Gastroesophageal sphincter (tissue), 4 donors: ENCODE data around the gene MYO5A. TPM values are rescaled to one million over a fixed set of nuclear protein-coding genes. Genes with fewer than 3 reads are reported as not detected.

ENCODE experiments used
- ATAC-seq: fragments of 150-250 bp; one replicate; pipeline ENCODE4 v1.9.1; 2016; ENCODE audit warnings: mild to moderate bottlenecking, moderate library complexity
- H3K27ac ChIP-seq, 4 donors: fragments of 200-600 bp; sonication (generic) in 3 of 4; 1 replicate in 3 of 4; 2 replicates in 1 of 4; pipeline ENCODE4 v1.5.1; 2016 to 2019
- H3K27me3 ChIP-seq: fragments of 200-600 bp; sonication (generic); one replicate; pipeline ENCODE4 v1.5.1; 2019
- H3K36me3 ChIP-seq, 2 donors: fragments of 200-600 bp; sonication (generic); one replicate each; pipeline ENCODE4 v1.5.1; 2019; ENCODE audit warnings: control low read depth in 1 of 2
- H3K4me1 ChIP-seq, 3 donors: fragments of 200-600 bp; sonication (generic); 1 replicate in 2 of 3; 2 replicates in 1 of 3; pipeline ENCODE4 v1.5.1; 2016 to 2019; ENCODE audit warnings: control low read depth in 2 of 3
- H3K4me3 ChIP-seq, 2 donors: fragments of 200-600 bp; sonication (generic); one replicate each; pipeline ENCODE4 v1.5.1; 2019; ENCODE audit warnings: mild to moderate bottlenecking in 1 of 2, moderate library complexity in 1 of 2
- H3K9me3 ChIP-seq, 3 donors: fragments of 200-600 bp; sonication (generic); one replicate each; pipeline ENCODE4 v1.5.1; 2017 to 2019; ENCODE audit warnings: control low read depth in 2 of 3
- CTCF ChIP-seq, 4 experiments: fragments of 200-600 bp in 2 of 4; fragments of 450-650 bp in 2 of 4; sonication (generic) in 1 of 4; IDR thresholded peaks; one replicate each; pipeline ENCODE4 v1.5.1; 2017 to 2019; ENCODE audit warnings: antibody characterized with exemption in 4 of 4, mild to moderate bottlenecking in 2 of 4, moderate library complexity in 2 of 4
- EP300 ChIP-seq: sonication (generic); formaldehyde crosslinking; IDR thresholded peaks from one replicate; pipeline ENCODE4 v1.6.1; 2017; ENCODE audit warnings: antibody characterized with exemption, mild to moderate bottlenecking
- POLR2A ChIP-seq, 2 donors: fragments of 450-650 bp; IDR thresholded peaks; one replicate each; pipeline ENCODE4 v1.6.1; 2017; ENCODE audit warnings: antibody characterized with exemption in 2 of 2, mild to moderate bottlenecking in 2 of 2, moderate library complexity in 1 of 2
- POLR2AphosphoS5 ChIP-seq: sonication (generic); formaldehyde crosslinking; IDR thresholded peaks from one replicate; pipeline ENCODE4 v1.6.1; 2017; ENCODE audit warnings: antibody characterized with exemption
- WGBS, 2 donors: methylation state at CpG; one replicate each; pipeline ENCODE4 v1.1.5; 2018; ENCODE audit warnings: low coverage in 1 of 2; 5-methylcytosine and 5-hydroxymethylcytosine counted together
- total RNA-seq, 4 donors: library from RNA; depleted of rRNA; stranded (reverse); fragments of >200 nt; gene quantifications; one replicate each; pipeline ENCODE4 v1.1.0, GENCODE V29; 2016

Gene MYO5A
- total RNA-seq, 4 donors from 2014 or later: 24.3 to 41.9 (median 31.2) TPM

DNA sequence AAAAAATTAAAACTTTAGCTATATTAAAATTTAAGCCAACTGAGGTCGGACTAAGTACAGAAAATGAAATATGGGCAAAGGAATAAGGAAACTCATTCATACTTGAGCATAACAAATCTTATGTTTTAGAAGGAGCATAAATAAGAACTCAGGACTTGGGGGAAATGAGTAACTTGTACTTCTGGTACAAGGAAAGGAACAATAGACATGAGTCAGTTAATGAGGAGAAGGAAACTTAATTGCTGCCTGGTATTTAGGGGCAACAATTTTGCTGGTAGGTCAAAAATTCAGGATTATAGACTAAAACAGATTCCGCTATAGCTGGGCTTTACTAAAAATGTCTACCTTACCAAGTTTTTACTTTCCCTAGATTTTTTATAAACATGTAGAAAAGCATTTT is 113.1 kb downstream of the MYO5A start:
- ATAC-seq: no peak
- 56 to 86% methylated on average over 2 of the region's 2 CpGs for WGBS, 2 donors
- H3K4me1 ChIP-seq: no peaks in the 10 kb centered on the region
- H3K27ac ChIP-seq: no peak overlapping the region
- H3K27me3 ChIP-seq: no peaks in the 10 kb centered on the region
- peaks cover 0 to 7% of the 10 kb centered on the region in 2 donors for H3K36me3 ChIP-seq
- no peaks in the 10 kb centered on the region for H3K9me3 ChIP-seq
- TF ChIP-seq POLR2A (IDR thresholded peaks at IDR 0.05): no peak
- TF ChIP-seq POLR2AphosphoS5: no peak
- no peak for TF ChIP-seq CTCF (IDR thresholded peaks at IDR 0.05)
- TF ChIP-seq EP300: no peak
- H3K4me3 ChIP-seq: no peak overlapping the region

- Histone ChIP-seq H3K4me3 (no peak overlapping the region), H3K27ac (no peak overlapping the region), H3K27me3 (no peaks in the 10 kb centered on the region), H3K9me3 (no peaks in the 10 kb centered on the region), H3K36me3 (peaks cover 0 to 9% of the 10 kb centered on the region in 2 donors), H3K4me1 (no peaks in the 10 kb centered on the region)
- no peak for ATAC-seq
- TF ChIP-seq POLR2A (IDR thresholded peaks at IDR 0.05) (no peak), CTCF (IDR thresholded peaks at IDR 0.05) (no peak), POLR2AphosphoS5 (no peak), EP300 (no peak)
- WGBS, 2 donors: 73 to 76% methylated on average over 6 of the region's 6 CpGs
Observed at GRCh38 chr15:52414936-52415335, 113.7 kb downstream of the MYO5A start.

DNA sequence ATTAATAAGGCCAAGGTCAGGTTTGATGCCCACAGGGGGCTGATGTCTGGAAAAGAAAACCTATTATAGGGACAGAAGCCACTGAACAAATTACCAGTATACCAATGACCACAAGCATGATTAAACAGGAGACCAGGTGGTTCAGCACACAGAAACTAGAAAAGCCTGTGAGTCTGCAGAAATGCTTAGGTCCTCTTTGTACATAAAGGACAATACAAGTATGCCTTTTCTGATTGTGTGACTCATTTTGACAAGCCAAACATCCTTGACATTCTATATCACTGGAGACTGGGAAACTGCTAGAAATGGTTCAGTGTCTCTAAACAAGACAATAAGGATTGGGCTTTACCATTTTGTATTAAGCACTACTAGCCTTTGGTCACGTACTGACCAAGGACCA is 119.9 kb downstream of the MYO5A start:
- Histone ChIP-seq H3K27me3 (no peaks in the 10 kb centered on the region), H3K9me3 (no peaks in the 10 kb centered on the region), H3K36me3 (peaks cover 2 to 30% of the 10 kb centered on the region in 2 donors), H3K4me1 (no peaks in the 10 kb centered on the region), H3K4me3 (no peak overlapping the region), H3K27ac (no peak overlapping the region)
- TF ChIP-seq POLR2AphosphoS5: no peak
- no peak for TF ChIP-seq CTCF (IDR thresholded peaks at IDR 0.05)
- TF ChIP-seq EP300: no peak
- no peak for TF ChIP-seq POLR2A (IDR thresholded peaks at IDR 0.05)
- no peak for ATAC-seq
- 91 to 100% methylated on average over 1 of the region's 1 CpG for WGBS, 2 donors

- no peaks in the 10 kb centered on the region for H3K4me1 ChIP-seq
- no peaks in the 10 kb centered on the region for H3K27me3 ChIP-seq
- H3K9me3 ChIP-seq: no peaks in the 10 kb centered on the region
- peaks cover 2 to 39% of the 10 kb centered on the region in 2 donors for H3K36me3 ChIP-seq
- no peak overlapping the region for H3K4me3 ChIP-seq
- no peak for TF ChIP-seq CTCF (IDR thresholded peaks at IDR 0.05)
- no peak for TF ChIP-seq POLR2AphosphoS5
- no peak for TF ChIP-seq EP300
- TF ChIP-seq POLR2A (IDR thresholded peaks at IDR 0.05): no peak
- no peak overlapping the region for H3K27ac ChIP-seq
- no peak for ATAC-seq
Observed at GRCh38 chr15:52407374-52407773, 121.3 kb downstream of the MYO5A start.

DNA sequence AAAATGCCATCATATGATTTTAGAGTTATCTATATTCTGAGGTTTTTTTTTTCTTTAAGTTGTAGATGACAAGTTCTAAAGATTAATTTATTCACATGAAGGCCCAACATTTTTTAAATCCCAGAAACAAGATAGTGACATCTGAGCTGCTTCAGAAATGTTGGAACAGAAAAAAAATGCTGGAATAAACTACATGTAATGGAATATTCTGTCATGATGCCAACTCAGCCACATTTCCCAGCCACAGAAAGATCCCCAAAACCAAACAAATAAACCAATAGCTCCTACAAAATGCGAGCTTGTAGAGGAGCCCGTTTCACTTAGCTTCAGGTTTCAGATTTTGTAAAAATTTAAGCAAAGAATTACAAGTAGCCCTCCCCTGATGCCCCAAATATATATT is 122.1 kb downstream of the MYO5A start:
- Histone ChIP-seq H3K27ac (no peak overlapping the region), H3K9me3 (no peaks in the 10 kb centered on the region), H3K4me3 (no peak overlapping the region), H3K27me3 (no peaks in the 10 kb centered on the region), H3K4me1 (no peaks in the 10 kb centered on the region), H3K36me3 (peaks cover 2 to 39% of the 10 kb centered on the region in 2 donors)
- 46 to 90% methylated on average over 2 of the region's 2 CpGs for WGBS, 2 donors
- no peak for TF ChIP-seq POLR2AphosphoS5
- TF ChIP-seq POLR2A (IDR thresholded peaks at IDR 0.05): no peak
- TF ChIP-seq CTCF (IDR thresholded peaks at IDR 0.05): no peak
- TF ChIP-seq EP300: no peak
- no peak for ATAC-seq
